Measurements from ENCODE around the gene EIF2S1.
"Not testable (repeated sequence)": the region's sequence is repeated elsewhere in the genome, so short reads cannot be mapped to it uniquely, and the experiment has no call there.

EIF2S1 gene

DNA sequence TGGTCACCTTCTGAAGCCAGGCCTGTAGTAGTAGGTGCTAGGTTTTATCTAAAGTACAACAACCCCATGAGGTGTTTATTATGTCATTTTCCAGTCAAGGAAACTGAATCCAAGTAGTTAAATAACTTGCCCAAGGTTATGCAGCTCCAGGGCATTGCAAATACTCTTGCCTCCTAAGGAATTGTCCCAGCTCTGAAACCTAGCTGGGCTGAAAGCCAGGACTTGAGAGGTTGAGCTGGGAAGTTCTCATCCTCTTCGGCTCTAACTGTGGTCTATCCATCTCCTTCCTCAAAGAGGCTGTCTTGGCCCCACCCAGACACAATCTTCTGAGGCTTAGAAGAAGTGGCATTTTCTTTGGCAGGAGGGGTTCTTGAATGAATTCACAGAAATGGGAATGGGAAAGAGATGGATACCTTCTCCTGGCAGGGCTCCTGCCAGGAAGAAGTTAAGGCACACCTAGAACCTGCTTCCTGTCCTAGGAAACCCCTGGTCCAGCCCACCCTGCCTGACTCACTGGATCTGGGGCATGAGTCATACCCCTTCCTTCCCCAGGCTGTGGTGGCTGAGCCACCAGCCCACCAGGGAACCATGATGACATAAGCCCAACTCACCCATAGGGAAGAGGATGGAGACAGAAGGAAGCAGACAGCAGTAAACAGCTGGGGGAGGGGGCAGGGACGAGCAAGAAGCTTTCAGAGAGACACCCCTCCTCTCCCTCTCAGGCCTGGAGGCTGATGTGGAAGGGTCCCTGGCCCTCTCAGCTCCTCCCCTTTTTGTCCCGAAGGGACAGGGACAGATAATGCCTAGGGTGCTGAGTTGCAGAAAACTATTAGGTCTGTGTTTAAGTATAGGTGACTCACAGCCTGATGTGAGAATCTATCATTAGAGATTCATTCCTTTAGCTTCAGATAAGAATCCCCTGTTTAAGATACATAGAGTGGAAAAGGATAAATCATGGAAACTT, 54.0 kb downstream of the EIF2S1 start:
- Histone ChIP-seq H3K27me3 (ENCODE audit: insufficient read depth, poor library complexity, severe bottlenecking) (no peaks in the 10 kb centered on the region), H3K36me3 (ENCODE audit: low read depth) (peaks cover 14% of the 10 kb centered on the region), H3K4me3 (ENCODE audit: severe bottlenecking) (no peak overlapping the region), H3K27ac (ENCODE audit: poor library complexity, severe bottlenecking) (peak overlapping the region; percentile 94), H3K4me1 (ENCODE audit: insufficient read depth, poor library complexity, severe bottlenecking) (peaks cover 52% of the 10 kb centered on the region), H3K9me3 (ENCODE audit: severe bottlenecking) (no peaks in the 10 kb centered on the region)
- peak; percentile 46 for ATAC-seq (ENCODE audit: low read depth)
- peak; percentile 92 for DNase-seq (ENCODE audit: low spot score)
- TF ChIP-seq, protein P1, sequence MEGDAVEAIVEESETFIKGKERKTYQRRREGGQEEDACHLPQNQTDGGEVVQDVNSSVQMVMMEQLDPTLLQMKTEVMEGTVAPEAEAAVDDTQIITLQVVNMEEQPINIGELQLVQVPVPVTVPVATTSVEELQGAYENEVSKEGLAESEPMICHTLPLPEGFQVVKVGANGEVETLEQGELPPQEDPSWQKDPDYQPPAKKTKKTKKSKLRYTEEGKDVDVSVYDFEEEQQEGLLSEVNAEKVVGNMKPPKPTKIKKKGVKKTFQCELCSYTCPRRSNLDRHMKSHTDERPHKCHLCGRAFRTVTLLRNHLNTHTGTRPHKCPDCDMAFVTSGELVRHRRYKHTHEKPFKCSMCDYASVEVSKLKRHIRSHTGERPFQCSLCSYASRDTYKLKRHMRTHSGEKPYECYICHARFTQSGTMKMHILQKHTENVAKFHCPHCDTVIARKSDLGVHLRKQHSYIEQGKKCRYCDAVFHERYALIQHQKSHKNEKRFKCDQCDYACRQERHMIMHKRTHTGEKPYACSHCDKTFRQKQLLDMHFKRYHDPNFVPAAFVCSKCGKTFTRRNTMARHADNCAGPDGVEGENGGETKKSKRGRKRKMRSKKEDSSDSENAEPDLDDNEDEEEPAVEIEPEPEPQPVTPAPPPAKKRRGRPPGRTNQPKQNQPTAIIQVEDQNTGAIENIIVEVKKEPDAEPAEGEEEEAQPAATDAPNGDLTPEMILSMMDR (IDR thresholded peaks at IDR 0.05; ENCODE audit: poor library complexity, severe bottlenecking): no peak

DNA sequence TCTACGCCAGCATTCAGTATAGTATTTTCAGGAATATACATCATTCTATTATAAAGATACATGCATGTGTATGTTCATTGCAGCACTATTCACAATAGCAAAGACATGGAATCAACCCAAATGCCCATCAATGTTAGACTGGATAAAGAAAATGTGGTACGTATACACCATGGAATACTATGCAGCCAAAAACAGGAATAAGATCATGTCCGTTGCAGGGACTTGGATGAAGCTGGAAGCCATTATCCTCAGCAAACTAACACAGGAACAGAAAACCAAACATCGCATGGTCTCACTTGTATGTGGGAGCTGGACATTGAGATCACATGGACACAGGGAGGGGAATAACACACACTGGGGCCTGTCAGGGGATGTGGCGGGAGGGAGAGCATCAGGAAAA, 55.5 kb downstream of the EIF2S1 start:
- H3K4me3 ChIP-seq (ENCODE audit: severe bottlenecking); H3K36me3 ChIP-seq (ENCODE audit: low read depth); H3K9me3 ChIP-seq (ENCODE audit: severe bottlenecking); DNase-seq (ENCODE audit: low spot score); H3K27me3 ChIP-seq (ENCODE audit: insufficient read depth, poor library complexity, severe bottlenecking); ATAC-seq (ENCODE audit: low read depth): not testable (repeated sequence)
- Histone ChIP-seq H3K27ac (ENCODE audit: poor library complexity, severe bottlenecking) (peak overlapping the region; percentile 94), H3K4me1 (ENCODE audit: insufficient read depth, poor library complexity, severe bottlenecking) (peaks cover 49% of the 10 kb centered on the region)

DNA sequence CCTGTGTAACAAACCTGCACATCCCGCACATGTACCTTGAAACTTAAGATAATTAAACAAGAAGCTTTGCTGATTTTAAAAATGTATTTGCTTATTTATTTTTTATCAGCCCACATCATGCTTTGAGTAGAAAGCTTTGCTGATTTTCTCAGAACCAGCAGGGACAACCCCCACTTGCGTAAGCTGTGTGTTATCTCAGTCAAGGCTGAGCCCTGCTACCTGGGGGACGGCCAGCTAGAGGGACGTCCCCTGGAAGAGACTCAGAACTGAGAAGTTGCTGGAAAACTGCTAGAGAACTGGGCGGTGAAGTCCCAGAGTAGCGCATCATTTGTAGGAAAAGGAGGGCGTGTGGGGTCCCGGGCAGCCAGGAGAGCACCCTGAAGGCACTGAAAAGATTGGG, 56.0 kb downstream of the EIF2S1 start:
- H3K27ac ChIP-seq (ENCODE audit: poor library complexity, severe bottlenecking): peak overlapping the region; percentile 94
- no peak overlapping the region for H3K4me3 ChIP-seq (ENCODE audit: severe bottlenecking)
- TF ChIP-seq, protein P1 (IDR thresholded peaks at IDR 0.05; ENCODE audit: poor library complexity, severe bottlenecking): no peak
- H3K9me3 ChIP-seq (ENCODE audit: severe bottlenecking): no peaks in the 10 kb centered on the region
- no peaks in the 10 kb centered on the region for H3K27me3 ChIP-seq (ENCODE audit: insufficient read depth, poor library complexity, severe bottlenecking)
- peaks cover 46% of the 10 kb centered on the region for H3K4me1 ChIP-seq (ENCODE audit: insufficient read depth, poor library complexity, severe bottlenecking)
- no peak for DNase-seq (ENCODE audit: low spot score)
- no peak for ATAC-seq (ENCODE audit: low read depth)
- H3K36me3 ChIP-seq (ENCODE audit: low read depth): no peaks in the 10 kb centered on the region

DNA sequence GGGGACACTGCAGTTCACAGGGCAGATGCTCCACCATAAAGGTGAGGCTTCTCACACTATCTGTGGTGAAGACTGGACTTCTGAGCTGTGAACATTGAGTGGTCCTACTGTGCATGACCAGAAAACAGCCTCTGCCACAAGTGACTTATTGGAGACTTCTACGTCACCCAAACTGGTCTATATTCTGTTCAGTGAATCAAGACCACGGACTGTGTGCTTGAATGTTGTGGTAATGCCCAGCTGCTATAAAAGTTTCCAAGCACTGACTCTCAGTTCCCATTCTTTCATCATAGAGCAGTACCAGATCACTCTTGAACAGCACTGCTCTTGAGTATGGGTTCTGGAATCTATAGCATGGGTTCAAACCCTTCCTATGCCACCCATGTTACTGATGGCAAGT, 56.7 kb downstream of the EIF2S1 start:
- Histone ChIP-seq H3K9me3 (ENCODE audit: severe bottlenecking) (no peaks in the 10 kb centered on the region), H3K27ac (ENCODE audit: poor library complexity, severe bottlenecking) (peak overlapping the region; percentile 94), H3K4me1 (ENCODE audit: insufficient read depth, poor library complexity, severe bottlenecking) (peaks cover 46% of the 10 kb centered on the region), H3K4me3 (ENCODE audit: severe bottlenecking) (no peak overlapping the region), H3K27me3 (ENCODE audit: insufficient read depth, poor library complexity, severe bottlenecking) (no peaks in the 10 kb centered on the region), H3K36me3 (ENCODE audit: low read depth) (no peaks in the 10 kb centered on the region)
- no peak for DNase-seq (ENCODE audit: low spot score)
- TF ChIP-seq, protein P1 (IDR thresholded peaks at IDR 0.05; ENCODE audit: poor library complexity, severe bottlenecking): no peak
- no peak for ATAC-seq (ENCODE audit: low read depth)

DNA sequence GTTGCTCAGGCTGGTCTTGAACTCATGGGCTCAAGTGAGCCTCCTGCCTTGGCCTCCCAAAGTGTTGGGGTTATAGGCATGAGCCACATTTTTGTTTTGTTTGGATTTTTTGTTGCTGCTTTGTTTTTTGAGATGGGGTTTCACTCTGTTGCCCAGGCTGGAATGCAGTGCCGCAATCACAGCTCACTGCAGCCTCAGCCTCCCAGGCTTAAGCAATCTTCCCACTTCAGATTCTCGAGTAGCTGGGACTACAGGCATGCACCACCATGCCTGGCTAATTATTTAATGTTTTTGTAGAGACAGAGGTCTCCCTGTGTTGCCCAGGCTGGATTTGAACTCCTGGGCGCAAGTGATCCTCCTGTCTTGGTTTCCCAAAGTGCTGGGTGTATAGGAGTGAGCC, 57.5 kb downstream of the EIF2S1 start:
- no peak for ATAC-seq (ENCODE audit: low read depth)
- H3K27ac ChIP-seq (ENCODE audit: poor library complexity, severe bottlenecking): peak overlapping the region; percentile 94

More for the DNA sequence above, 57.5 kb downstream of the EIF2S1 start:
- H3K36me3 ChIP-seq (ENCODE audit: low read depth): no peaks in the 10 kb centered on the region
- H3K27me3 ChIP-seq (ENCODE audit: insufficient read depth, poor library complexity, severe bottlenecking): no peaks in the 10 kb centered on the region
- peaks cover 46% of the 10 kb centered on the region for H3K4me1 ChIP-seq (ENCODE audit: insufficient read depth, poor library complexity, severe bottlenecking)
- no peaks in the 10 kb centered on the region for H3K9me3 ChIP-seq (ENCODE audit: severe bottlenecking)
- H3K4me3 ChIP-seq (ENCODE audit: severe bottlenecking): no peak overlapping the region
- DNase-seq (ENCODE audit: low spot score): no peak
- TF ChIP-seq, protein P1 (IDR thresholded peaks at IDR 0.05; ENCODE audit: poor library complexity, severe bottlenecking): no peak
